Measurements from ENCODE around the gene PSMA5. TPM values are rescaled to one million over a fixed set of nuclear protein-coding genes. Genes with fewer than 3 reads are reported as not detected.

The PSMA5 gene
- total and polyA plus RNA-seq, 3 experiments from 2014 or later = 120 to 238 (median 207) TPM

- H3K4me1 ChIP-seq (ENCODE audit: insufficient read depth, low read length) = peaks cover 10% of the 10 kb centered on the region
- H3K4me3 Mint-ChIP-seq = peak overlapping the region in 6 of 7 donors; percentile 25 to 67 (median 46)
- no peak overlapping the region for H3K27ac ChIP-seq (ENCODE audit: low read depth, low read length)
- no peaks in the 10 kb centered on the region for H3K36me3 ChIP-seq (ENCODE audit: insufficient read depth, low read length)
- H3K9me3 ChIP-seq (ENCODE audit: low read length) = no peaks in the 10 kb centered on the region
- DNase-seq = peak in 2 of 5 donors; percentile 37 to 54
- CTCF ChIA-PET = interaction anchor here (1.0 to 4.5 kb wide), 14 partner anchors 8 to 198 kb away, joined by 3 to 53 read pairs (median 4); partner anchors contain the start of genes PSMA5 and PSRC1
- H3K27me3 Mint-ChIP-seq = peaks cover 27 to 33% of the 10 kb centered on the region in 2 donors
- H3K27me3 ChIP-seq (ENCODE audit: insufficient read depth, low read length, poor library complexity, severe bottlenecking) = peaks cover 22% of the 10 kb centered on the region
- POLR2A ChIA-PET = no interaction called here
- peaks cover 9 to 18% (median 17%) of the 10 kb centered on the region in 3 donors for H3K4me1 Mint-ChIP-seq
- peaks cover 0 to 39% (median 6%) of the 10 kb centered on the region in 3 donors for H3K36me3 Mint-ChIP-seq
- H3K4me3 ChIP-seq (ENCODE audit: low read length) = no peak overlapping the region
- H3K27ac Mint-ChIP-seq = peak overlapping the region in 2 of 8 donors; percentile 29 to 66
- H3K9me3 Mint-ChIP-seq = no peaks in the 10 kb centered on the region
These were observed 26.8 kb downstream of the PSMA5 start for GRCh38 chr1:109399326-109399957.

GRCh38 chr1:109398343-109399225 is 27.7 kb downstream of the PSMA5 start:
- Mint-ChIP-seq H3K9me3 (no peaks in the 10 kb centered on the region), H3K4me1 (peaks cover 7 to 18% (median 15%) of the 10 kb centered on the region in 3 donors), H3K4me3 (peak overlapping the region; percentile 66 to 87 (median 79)), H3K36me3 (peaks cover 0 to 32% (median 6%) of the 10 kb centered on the region in 3 donors), H3K27ac (peak overlapping the region in 3 of 8 donors; percentile 29 to 46 (median 41)), H3K27me3 (peaks cover 33 to 34% of the 10 kb centered on the region in 2 donors)
- no peak for DNase-seq
- Histone ChIP-seq H3K9me3 (ENCODE audit: low read length) (no peaks in the 10 kb centered on the region), H3K27me3 (ENCODE audit: insufficient read depth, low read length, poor library complexity, severe bottlenecking) (peaks cover 24% of the 10 kb centered on the region), H3K36me3 (ENCODE audit: insufficient read depth, low read length) (no peaks in the 10 kb centered on the region), H3K4me1 (ENCODE audit: insufficient read depth, low read length) (peaks cover 10% of the 10 kb centered on the region), H3K27ac (ENCODE audit: low read depth, low read length) (no peak overlapping the region), H3K4me3 (ENCODE audit: low read length) (peak overlapping the region; percentile 30)
- ChIA-PET POLR2A (no interaction called here), CTCF (interaction anchor here (1.1 to 4.5 kb wide), 14 partner anchors 9 to 197 kb away, joined by 3 to 53 read pairs (median 4); partner anchors contain the start of genes PSMA5 and PSRC1)

GRCh38 chr1:109397581-109398342 is 28.5 kb downstream of the PSMA5 start, which contains the start of gene SORT1:
Gene SORT1 (minus strand): TSS chr1:109397918. CDS start chr1:109397892, 26 bp downstream.
- Histone ChIP-seq H3K27ac (ENCODE audit: low read depth, low read length) (peak within 1 kb of the TSS; percentile 60), H3K36me3 (ENCODE audit: insufficient read depth, low read length) (no peaks in the 10 kb centered on the region), H3K9me3 (ENCODE audit: low read length) (no peaks in the 10 kb centered on the region), H3K27me3 (ENCODE audit: insufficient read depth, low read length, poor library complexity, severe bottlenecking) (peaks cover 24% of the 10 kb centered on the region), H3K4me1 (ENCODE audit: insufficient read depth, low read length) (peaks cover 10% of the 10 kb centered on the region), H3K4me3 (ENCODE audit: low read length) (peak within 1 kb of the TSS; percentile 30)
- H3K9me3 Mint-ChIP-seq = no peaks in the 10 kb centered on the region
- H3K27ac Mint-ChIP-seq = peak within 1 kb of the TSS in 3 of 8 donors; percentile 41 to 67 (median 46)
- ChIA-PET POLR2A (interaction anchor here (1.6 kb wide), 1 partner anchor 115 kb away, joined by 4 read pairs; the partner anchor contains the start of gene PSRC1), CTCF (interaction anchor here (1.0 to 4.5 kb wide), 9 partner anchors 11 to 197 kb away, joined by 3 to 53 read pairs (median 5); partner anchors contain the start of gene PSRC1)
- H3K36me3 Mint-ChIP-seq = peaks cover 0 to 27% (median 6%) of the 10 kb centered on the region in 3 donors
- peaks cover 33 to 41% of the 10 kb centered on the region in 2 donors for H3K27me3 Mint-ChIP-seq
- peaks cover 7 to 18% (median 15%) of the 10 kb centered on the region in 3 donors for H3K4me1 Mint-ChIP-seq
- H3K4me3 Mint-ChIP-seq = peak within 1 kb of the TSS; percentile 77 to 92 (median 80)
- DNase-seq = peak; percentile 38 to 78 (median 50)

DNA sequence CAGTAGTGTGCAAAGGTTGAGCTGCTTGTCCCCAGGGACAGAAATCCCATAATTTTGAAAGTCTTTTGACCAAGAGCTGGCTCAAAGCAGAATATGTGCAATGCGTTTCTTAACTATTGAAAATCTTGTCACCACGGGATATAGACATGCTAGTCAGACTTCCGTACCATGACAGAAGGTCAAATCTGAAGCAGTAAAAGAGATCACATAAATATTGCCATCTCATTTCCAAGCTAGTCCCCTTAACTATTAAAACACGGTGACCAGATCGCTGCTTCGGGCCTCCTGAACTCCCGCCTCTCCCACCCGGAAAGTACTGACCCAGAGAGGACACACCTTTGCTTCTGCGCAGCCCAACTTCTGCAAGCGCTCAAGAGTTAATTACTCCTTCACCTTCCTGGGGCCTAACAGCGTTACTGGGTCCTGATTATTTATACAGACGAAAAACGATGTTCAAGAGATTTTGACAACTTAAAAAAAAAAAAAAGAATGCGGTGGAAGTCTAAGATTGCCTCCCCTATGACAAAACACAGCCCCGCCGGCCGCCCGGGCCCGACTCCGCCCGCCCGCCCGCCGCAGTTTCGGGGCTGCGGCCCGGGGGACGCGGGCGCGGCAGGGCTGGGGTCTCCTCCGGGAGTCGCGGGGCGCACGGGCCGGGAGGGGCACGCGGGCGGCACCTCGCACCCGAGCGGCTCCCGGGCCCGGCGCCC is 29.2 kb downstream of the PSMA5 start:
- peaks cover 7 to 18% (median 15%) of the 10 kb centered on the region in 3 donors for H3K4me1 Mint-ChIP-seq
- Histone ChIP-seq H3K27me3 (ENCODE audit: insufficient read depth, low read length, poor library complexity, severe bottlenecking) (peaks cover 24% of the 10 kb centered on the region), H3K36me3 (ENCODE audit: insufficient read depth, low read length) (no peaks in the 10 kb centered on the region), H3K27ac (ENCODE audit: low read depth, low read length) (peak overlapping the region; percentile 60), H3K4me3 (ENCODE audit: low read length) (no peak overlapping the region), H3K4me1 (ENCODE audit: insufficient read depth, low read length) (peaks cover 10% of the 10 kb centered on the region), H3K9me3 (ENCODE audit: low read length) (no peaks in the 10 kb centered on the region)
- peak in 2 of 5 donors; percentile 4 to 21 for DNase-seq
- CTCF ChIA-PET = interaction anchor here (1.0 to 4.5 kb wide), 5 partner anchors 10 to 196 kb away, joined by 3 to 21 read pairs (median 4); no protein-coding TSS in a partner anchor
- POLR2A ChIA-PET = interaction anchor here (1.6 kb wide), 1 partner anchor 114 kb away, joined by 4 read pairs; the partner anchor contains the start of gene PSRC1
- H3K4me3 Mint-ChIP-seq = peak overlapping the region; percentile 77 to 92 (median 80)
- peaks cover 0 to 20% (median 4%) of the 10 kb centered on the region in 3 donors for H3K36me3 Mint-ChIP-seq
- no peaks in the 10 kb centered on the region for H3K9me3 Mint-ChIP-seq
- H3K27me3 Mint-ChIP-seq = peaks cover 33 to 45% of the 10 kb centered on the region in 2 donors
- H3K27ac Mint-ChIP-seq = peak overlapping the region in 1 of 8 donors; percentile 67

DNA sequence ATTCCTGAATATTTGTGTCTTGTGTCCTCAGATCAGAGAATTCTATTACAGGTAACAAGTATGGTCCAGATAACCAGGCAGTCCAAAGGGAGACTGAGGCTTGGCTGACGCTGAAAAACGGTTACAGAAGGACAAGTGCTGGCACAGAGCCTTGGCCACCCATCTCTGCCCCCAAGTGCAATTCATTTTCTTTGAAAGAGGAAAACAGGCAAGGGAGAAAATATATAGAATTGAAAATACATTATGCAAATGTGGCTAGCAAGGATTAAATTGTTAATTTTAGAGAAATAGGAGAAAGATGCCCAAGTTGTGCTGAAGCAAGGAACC is 29.8 kb downstream of the PSMA5 start:
- H3K36me3 Mint-ChIP-seq = peaks cover 0 to 16% (median 2%) of the 10 kb centered on the region in 3 donors
- Histone ChIP-seq H3K4me3 (ENCODE audit: low read length) (no peak overlapping the region), H3K36me3 (ENCODE audit: insufficient read depth, low read length) (no peaks in the 10 kb centered on the region), H3K9me3 (ENCODE audit: low read length) (no peaks in the 10 kb centered on the region), H3K4me1 (ENCODE audit: insufficient read depth, low read length) (peaks cover 10% of the 10 kb centered on the region), H3K27me3 (ENCODE audit: insufficient read depth, low read length, poor library complexity, severe bottlenecking) (peaks cover 24% of the 10 kb centered on the region), H3K27ac (ENCODE audit: low read depth, low read length) (peak overlapping the region; percentile 60)
- H3K4me1 Mint-ChIP-seq = peaks cover 7 to 18% (median 15%) of the 10 kb centered on the region in 3 donors
- ChIA-PET CTCF (interaction anchor here (1.3 to 4.5 kb wide), 3 partner anchors 9 to 136 kb away, joined by 3 to 21 read pairs (median 4); no protein-coding TSS in a partner anchor), POLR2A (interaction anchor here (1.6 kb wide), 1 partner anchor 113 kb away, joined by 4 read pairs; the partner anchor contains the start of gene PSRC1)
- peaks cover 33 to 48% of the 10 kb centered on the region in 2 donors for H3K27me3 Mint-ChIP-seq
- DNase-seq = no peak
- H3K27ac Mint-ChIP-seq = peak overlapping the region in 1 of 8 donors; percentile 72
- H3K4me3 Mint-ChIP-seq = peak overlapping the region in 6 of 7 donors; percentile 21 to 84 (median 78)
- no peaks in the 10 kb centered on the region for H3K9me3 Mint-ChIP-seq

DNA sequence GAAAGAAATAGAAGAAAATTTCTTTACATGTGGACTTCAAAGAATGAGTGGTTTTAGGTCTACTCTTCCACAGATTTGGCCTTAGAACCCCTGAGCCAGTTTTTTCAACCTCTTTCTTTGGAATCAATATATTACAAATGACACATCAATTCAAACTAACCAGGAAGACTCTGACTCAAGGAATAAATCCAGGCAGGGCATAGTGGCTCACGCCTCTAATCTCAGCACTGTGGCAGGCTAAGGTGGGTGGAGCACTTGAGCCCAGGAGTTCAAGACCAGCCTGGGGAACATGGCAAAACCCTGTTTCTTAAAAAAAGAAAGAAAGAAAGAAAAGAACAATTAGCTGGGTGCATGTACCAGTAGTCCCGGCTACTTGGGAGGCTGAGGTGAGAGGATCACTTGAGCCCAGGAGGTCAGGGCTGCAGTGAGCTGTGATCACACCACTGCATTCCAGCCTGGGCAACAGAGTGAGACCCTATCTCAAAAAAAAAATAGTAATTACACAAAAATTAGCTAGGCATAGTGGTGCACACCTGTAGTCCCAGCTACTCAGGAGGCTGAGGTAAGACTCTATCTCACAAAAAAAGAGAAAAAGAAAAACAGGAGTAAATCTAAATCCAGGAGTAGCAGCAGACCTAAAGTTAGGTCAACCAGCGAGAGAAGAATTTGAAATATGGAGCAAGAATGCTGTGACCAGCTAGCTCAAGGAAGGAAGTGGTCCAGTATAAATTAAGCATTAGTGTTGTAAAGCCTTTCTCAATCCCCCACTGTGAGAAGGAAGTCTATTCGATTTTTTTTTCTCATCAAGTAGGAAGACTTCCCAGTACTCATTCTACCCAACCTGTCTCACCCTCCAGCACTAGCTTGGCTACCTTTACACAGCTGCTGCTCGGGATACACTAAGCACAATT is 30.4 kb downstream of the PSMA5 start:
- peaks cover 24% of the 10 kb centered on the region for H3K27me3 ChIP-seq (ENCODE audit: insufficient read depth, low read length, poor library complexity, severe bottlenecking)
- Mint-ChIP-seq H3K4me1 (peaks cover 7 to 18% (median 15%) of the 10 kb centered on the region in 3 donors), H3K4me3 (peak overlapping the region in 6 of 7 donors; percentile 21 to 84 (median 78)), H3K36me3 (peaks cover 0 to 10% (median under 1%) of the 10 kb centered on the region in 3 donors), H3K27me3 (peaks cover 33 to 50% of the 10 kb centered on the region in 2 donors), H3K27ac (peak overlapping the region in 1 of 8 donors; percentile 72), H3K9me3 (no peaks in the 10 kb centered on the region)
- H3K4me1 ChIP-seq (ENCODE audit: insufficient read depth, low read length) = peaks cover 10% of the 10 kb centered on the region
- H3K27ac ChIP-seq (ENCODE audit: low read depth, low read length) = peak overlapping the region; percentile 60
- DNase-seq = no peak
- H3K9me3 ChIP-seq (ENCODE audit: low read length) = no peaks in the 10 kb centered on the region
- H3K4me3 ChIP-seq (ENCODE audit: low read length) = no peak overlapping the region
- CTCF ChIA-PET = interaction anchor here (1.3 kb wide), 2 partner anchors 117 to 132 kb away, joined by 4 to 5 read pairs; no protein-coding TSS in a partner anchor
- POLR2A ChIA-PET = no interaction called here
- no peaks in the 10 kb centered on the region for H3K36me3 ChIP-seq (ENCODE audit: insufficient read depth, low read length)

All from CD8-positive, alpha-beta memory T cell (primary cell).